ENCODE results near the gene UCN.

- TF ChIP-seq BHLHE40 (IDR thresholded peaks at IDR 0.05; ENCODE audit: borderline replicate concordance in 1 of 2, low read depth in 2 of 2, low read length in 1 of 2) (no peak), EP300 (IDR thresholded peaks at IDR 0.05; ENCODE audit: borderline replicate concordance in 1 of 2, control insufficient read depth in 1 of 2, low read depth in 2 of 2, low read length in 2 of 2) (no peak), ASH2L (IDR thresholded peaks at IDR 0.05; ENCODE audit: borderline replicate concordance, low read depth) (no peak), CTCF (IDR thresholded peaks at IDR 0.05 in 2 of 3, conservative IDR thresholded peaks at IDR 0.05 in 1 of 3; ENCODE audit: control insufficient read depth in 2 of 3, extremely low read depth in 1 of 3, insufficient read depth in 1 of 3, low read depth in 3 of 3, low read length in 3 of 3) (no peak), E2F4 (IDR thresholded peaks at IDR 0.05; ENCODE audit: low read depth, low read length) (no peak), CEBPB (IDR thresholded peaks at IDR 0.05; ENCODE audit: borderline replicate concordance in 1 of 2, low read depth in 2 of 2, low read length in 2 of 2) (no peak), CEBPZ (IDR thresholded peaks at IDR 0.05; ENCODE audit: low read depth, low read length) (no peak), POLR2A (IDR thresholded peaks at IDR 0.05; ENCODE audit: low read depth, low read length) (no peak), NBN (IDR thresholded peaks at IDR 0.05) (no peak), EZH2 (IDR thresholded peaks at IDR 0.05; ENCODE audit: borderline replicate concordance, control insufficient read depth, low read depth, low read length) (no peak), ZNF217 (IDR thresholded peaks at IDR 0.05) (no peak), STAT3 (IDR thresholded peaks at IDR 0.05; ENCODE audit: low read depth, low read length) (no peak), RUNX3 (IDR thresholded peaks at IDR 0.05; ENCODE audit: low read length) (no peak)
Measured at GRCh38 chr2:27285481-27285880, 22.8 kb downstream of the UCN start.

Data from GM12878 (cell line).